ENCODE data around the gene SGMS1.

- no peak for TF ChIP-seq CTCF (IDR thresholded peaks at IDR 0.05)
- TF ChIP-seq POLR2A (IDR thresholded peaks at IDR 0.05) = no peak
- no peak for TF ChIP-seq POLR2AphosphoS5 (IDR thresholded peaks at IDR 0.05)
- TF ChIP-seq EP300 (IDR thresholded peaks at IDR 0.05; ENCODE audit: low read depth) = no peak
These were observed 323.6 kb downstream of the SGMS1 start for GRCh38 chr10:50299948-50300669.

All from transverse colon (tissue), 4 donors.